Vagina (tissue), 2 donors: ENCODE data around the gene BIN1. TPM values are rescaled to one million over a fixed set of nuclear protein-coding genes. Genes with fewer than 3 reads are reported as not detected.

Experiments used
- DNase-seq, 2 donors: peaks; one replicate each; pipeline ENCODE4 v3.0.0-alpha.2; 2017; ENCODE audit errors: extremely low spot score in 2 of 2
- H3K27ac ChIP-seq: fragments of 200-600 bp; sonication (generic); one replicate; pipeline ENCODE4 v1.5.1; 2019
- H3K27me3 ChIP-seq: fragments of 200-600 bp; sonication (generic); one replicate; pipeline ENCODE4 v1.5.1; 2019
- H3K36me3 ChIP-seq, 2 donors: fragments of 200-600 bp; sonication (generic); one replicate each; pipeline ENCODE4 v1.5.1; 2017 to 2019
- H3K4me1 ChIP-seq: fragments of 200-600 bp; sonication (generic); one replicate; pipeline ENCODE4 v1.5.1; 2019
- H3K4me3 ChIP-seq, 2 donors: fragments of 200-600 bp; sonication (generic); 1 replicate in 1 of 2; 2 replicates in 1 of 2; pipeline ENCODE4 v1.5.1; 2016 to 2019
- H3K9me3 ChIP-seq: fragments of 200-600 bp; sonication (generic); one replicate; pipeline ENCODE4 v1.5.1; 2019
- CTCF ChIP-seq, 3 experiments: fragments of 450-650 bp in 2 of 3; fragments of 200-600 bp in 1 of 3; sonication (generic) in 1 of 3; IDR thresholded peaks; one replicate each; pipeline ENCODE4 v1.5.1; 2017 to 2019; ENCODE audit warnings: antibody characterized with exemption in 3 of 3, mild to moderate bottlenecking in 2 of 3, moderate library complexity in 2 of 3
- POLR2A ChIP-seq, 2 donors: fragments of 450-650 bp; IDR thresholded peaks; one replicate each; pipeline ENCODE4 v1.6.1; 2017; ENCODE audit warnings: antibody characterized with exemption in 2 of 2, mild to moderate bottlenecking in 2 of 2, moderate library complexity in 2 of 2
- POLR2AphosphoS5 ChIP-seq, 2 donors: sonication (generic); formaldehyde crosslinking; IDR thresholded peaks; one replicate each; pipeline ENCODE4 v1.9.0; 2017; ENCODE audit warnings: antibody characterized with exemption in 2 of 2, mild to moderate bottlenecking in 2 of 2, low read depth in 1 of 2; ENCODE audit not compliant: insufficient read depth in 1 of 2
- intact Hi-C: fragments of 100-400 bp; cut with DNase I; formaldehyde crosslinking; loops from one replicate; pipeline ENCODE4 v1.15.1; 2023
- total RNA-seq: library from RNA; depleted of rRNA; stranded (reverse); fragments of >200 nt; gene quantifications from one replicate; pipeline ENCODE4 v1.2.3, GENCODE V29; 2016

Gene BIN1
- total RNA-seq, 1 donor from 2014 or later, result 60.9 TPM

- peak overlapping the region in 1 of 2 donors; percentile 3 for H3K4me3 ChIP-seq
These were observed 41.5 kb downstream of the BIN1 start for GRCh38 chr2:127065299-127065939.

GRCh38 chr2:127064642-127065250 lies 42.2 kb downstream of the BIN1 start:
- peaks cover 0 to 8% of the 10 kb centered on the region in 2 donors for H3K36me3 ChIP-seq
- no peaks in the 10 kb centered on the region for H3K9me3 ChIP-seq
- peak overlapping the region; percentile 94 for H3K27ac ChIP-seq
- intact Hi-C loops, result loop anchor here (10.0 kb wide), 1 partner anchor 110 kb away; no protein-coding TSS in a partner anchor
- peak in 1 of 2 donors; percentile 97 for DNase-seq
- peaks cover 57% of the 10 kb centered on the region for H3K4me1 ChIP-seq
- H3K4me3 ChIP-seq, result peak overlapping the region in 1 of 2 donors; percentile 23
- peak in 1 of 2 donors; percentile 17 for TF ChIP-seq POLR2A (IDR thresholded peaks at IDR 0.05)
- peak; percentile 88 to 97 for TF ChIP-seq POLR2AphosphoS5 (IDR thresholded peaks at IDR 0.05; ENCODE audit: insufficient read depth in 1 of 2, low read depth in 1 of 2)
- TF ChIP-seq CTCF (IDR thresholded peaks at IDR 0.05), result no peak
- H3K27me3 ChIP-seq, result no peaks in the 10 kb centered on the region

More at GRCh38 chr2:127065299-127065939, 41.5 kb downstream of the BIN1 start:
- H3K36me3 ChIP-seq, result peaks cover 0 to 8% of the 10 kb centered on the region in 2 donors
- no peak for DNase-seq
- H3K9me3 ChIP-seq, result no peaks in the 10 kb centered on the region
- no peak for TF ChIP-seq POLR2AphosphoS5 (IDR thresholded peaks at IDR 0.05; ENCODE audit: insufficient read depth in 1 of 2, low read depth in 1 of 2)
- TF ChIP-seq CTCF (IDR thresholded peaks at IDR 0.05), result no peak
- TF ChIP-seq POLR2A (IDR thresholded peaks at IDR 0.05), result no peak
- no peaks in the 10 kb centered on the region for H3K27me3 ChIP-seq
- peak overlapping the region; percentile 94 for H3K27ac ChIP-seq
- intact Hi-C loops, result loop anchor here (10.0 kb wide), 1 partner anchor 109 kb away; no protein-coding TSS in a partner anchor
- peaks cover 57% of the 10 kb centered on the region for H3K4me1 ChIP-seq

- no peaks in the 10 kb centered on the region for H3K9me3 ChIP-seq
- peaks cover 0 to 8% of the 10 kb centered on the region in 2 donors for H3K36me3 ChIP-seq
- intact Hi-C loops, result loop anchor here (10.0 kb wide), 1 partner anchor 111 kb away; no protein-coding TSS in a partner anchor
- no peak for DNase-seq
- no peak for TF ChIP-seq CTCF (IDR thresholded peaks at IDR 0.05)
- TF ChIP-seq POLR2A (IDR thresholded peaks at IDR 0.05), result no peak
- TF ChIP-seq POLR2AphosphoS5 (IDR thresholded peaks at IDR 0.05; ENCODE audit: insufficient read depth in 1 of 2, low read depth in 1 of 2), result no peak
- peaks cover 57% of the 10 kb centered on the region for H3K4me1 ChIP-seq
- H3K4me3 ChIP-seq, result peak overlapping the region in 1 of 2 donors; percentile 23
- H3K27me3 ChIP-seq, result no peaks in the 10 kb centered on the region
- peak overlapping the region; percentile 94 for H3K27ac ChIP-seq
These were observed 43.0 kb downstream of the BIN1 start for GRCh38 chr2:127063701-127064590.

- no peak overlapping the region for H3K27ac ChIP-seq
- no peaks in the 10 kb centered on the region for H3K9me3 ChIP-seq
- no peaks in the 10 kb centered on the region for H3K27me3 ChIP-seq
- no peak for DNase-seq
- H3K36me3 ChIP-seq, result peaks cover 0 to 8% of the 10 kb centered on the region in 2 donors
- peaks cover 44% of the 10 kb centered on the region for H3K4me1 ChIP-seq
- TF ChIP-seq POLR2AphosphoS5 (IDR thresholded peaks at IDR 0.05; ENCODE audit: insufficient read depth in 1 of 2, low read depth in 1 of 2), result peak in 1 of 2 donors; percentile 55
- TF ChIP-seq CTCF (IDR thresholded peaks at IDR 0.05), result no peak
- intact Hi-C loops, result loop anchor here (10.0 kb wide), 1 partner anchor 113 kb away; no protein-coding TSS in a partner anchor
- no peak overlapping the region for H3K4me3 ChIP-seq
These were observed 45.3 kb downstream of the BIN1 start for GRCh38 chr2:127061375-127062273.
